Measurements from ENCODE around the gene DIP2C.

Gene DIP2C

DNA sequence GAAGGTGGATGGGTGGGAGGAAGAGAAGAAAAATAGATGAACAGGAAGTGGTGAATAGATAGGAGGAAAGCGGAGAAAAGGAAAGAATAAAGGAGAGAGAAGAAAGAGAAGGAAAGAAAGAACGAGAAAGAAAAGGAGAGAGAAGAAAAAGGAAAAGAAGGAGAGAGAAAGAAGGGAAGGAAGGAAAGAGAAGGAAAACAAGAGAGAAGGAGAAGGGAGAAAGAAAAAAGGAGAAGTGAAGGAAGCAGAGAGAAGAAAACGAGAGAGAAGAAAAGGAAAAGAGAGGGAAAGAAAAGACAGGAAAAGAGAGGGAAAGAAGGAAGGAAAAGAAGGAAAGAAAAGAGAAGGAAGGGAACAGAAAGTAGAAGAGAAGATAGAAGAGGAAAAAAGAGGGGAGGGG is 211.8 kb downstream of the DIP2C start:
- TF ChIP-seq, protein P1, sequence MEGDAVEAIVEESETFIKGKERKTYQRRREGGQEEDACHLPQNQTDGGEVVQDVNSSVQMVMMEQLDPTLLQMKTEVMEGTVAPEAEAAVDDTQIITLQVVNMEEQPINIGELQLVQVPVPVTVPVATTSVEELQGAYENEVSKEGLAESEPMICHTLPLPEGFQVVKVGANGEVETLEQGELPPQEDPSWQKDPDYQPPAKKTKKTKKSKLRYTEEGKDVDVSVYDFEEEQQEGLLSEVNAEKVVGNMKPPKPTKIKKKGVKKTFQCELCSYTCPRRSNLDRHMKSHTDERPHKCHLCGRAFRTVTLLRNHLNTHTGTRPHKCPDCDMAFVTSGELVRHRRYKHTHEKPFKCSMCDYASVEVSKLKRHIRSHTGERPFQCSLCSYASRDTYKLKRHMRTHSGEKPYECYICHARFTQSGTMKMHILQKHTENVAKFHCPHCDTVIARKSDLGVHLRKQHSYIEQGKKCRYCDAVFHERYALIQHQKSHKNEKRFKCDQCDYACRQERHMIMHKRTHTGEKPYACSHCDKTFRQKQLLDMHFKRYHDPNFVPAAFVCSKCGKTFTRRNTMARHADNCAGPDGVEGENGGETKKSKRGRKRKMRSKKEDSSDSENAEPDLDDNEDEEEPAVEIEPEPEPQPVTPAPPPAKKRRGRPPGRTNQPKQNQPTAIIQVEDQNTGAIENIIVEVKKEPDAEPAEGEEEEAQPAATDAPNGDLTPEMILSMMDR (IDR thresholded peaks at IDR 0.05; ENCODE audit: control insufficient read depth, extremely low read depth, insufficient read depth) = no peak
- no peak for DNase-seq (ENCODE audit: low read depth)
- no peak overlapping the region for H3K4me3 ChIP-seq (ENCODE audit: low read depth, low read length)

GRCh38 chr10:476455-476780 is 213.1 kb downstream of the DIP2C start:
- TF ChIP-seq, protein P1 (IDR thresholded peaks at IDR 0.05; ENCODE audit: control insufficient read depth, extremely low read depth, insufficient read depth) = no peak
- no peak for DNase-seq (ENCODE audit: low read depth)
- no peak overlapping the region for H3K4me3 ChIP-seq (ENCODE audit: low read depth, low read length)

- TF ChIP-seq, protein P1 (IDR thresholded peaks at IDR 0.05; ENCODE audit: control insufficient read depth, extremely low read depth, insufficient read depth) = no peak
- H3K4me3 ChIP-seq (ENCODE audit: low read depth, low read length) = no peak overlapping the region
- no peak for DNase-seq (ENCODE audit: low read depth)
These were observed 213.6 kb downstream of the DIP2C start for GRCh38 chr10:475709-476454.

GRCh38 chr10:474946-475345 is 214.5 kb downstream of the DIP2C start:
- DNase-seq (ENCODE audit: low read depth) = no peak
- TF ChIP-seq, protein P1 (IDR thresholded peaks at IDR 0.05; ENCODE audit: control insufficient read depth, extremely low read depth, insufficient read depth) = no peak
- H3K4me3 ChIP-seq (ENCODE audit: low read depth, low read length) = no peak overlapping the region

- DNase-seq (ENCODE audit: low read depth) = no peak
- TF ChIP-seq, protein P1 (IDR thresholded peaks at IDR 0.05; ENCODE audit: control insufficient read depth, extremely low read depth, insufficient read depth) = no peak
- H3K4me3 ChIP-seq (ENCODE audit: low read depth, low read length) = no peak overlapping the region
These were observed 215.1 kb downstream of the DIP2C start for GRCh38 chr10:474406-474805.

DNA sequence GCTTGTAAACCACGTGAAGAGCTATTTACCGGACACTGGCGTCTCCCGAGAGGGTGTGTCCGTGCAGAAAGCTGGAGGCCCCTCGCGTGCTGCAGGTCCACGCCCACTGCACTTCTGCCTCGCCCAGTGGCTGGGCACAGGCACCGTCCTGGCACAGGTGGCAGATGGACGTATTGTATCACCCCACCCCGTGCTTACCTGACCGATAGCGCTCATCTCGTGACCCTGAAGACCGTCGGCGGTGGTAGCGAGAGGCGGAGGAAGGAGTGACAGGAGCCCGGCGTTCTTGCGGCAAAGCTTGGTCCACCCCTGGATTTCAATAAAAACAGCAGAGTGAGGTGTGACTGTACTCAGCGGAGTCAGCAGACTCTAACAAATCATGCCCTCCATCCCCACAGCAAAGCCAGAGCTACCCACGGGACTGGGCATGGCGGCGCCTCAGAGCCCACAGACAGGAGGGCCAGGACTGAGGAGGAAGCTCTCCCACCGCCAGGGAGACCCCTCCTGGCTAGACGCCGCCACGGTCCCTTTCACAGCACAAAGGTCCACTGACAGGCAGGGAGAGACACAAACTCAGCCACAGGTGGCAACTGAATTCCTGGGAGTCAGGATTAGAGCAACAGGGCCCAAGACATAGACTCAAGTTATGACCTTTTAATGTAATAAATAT is 217.1 kb downstream of the DIP2C start:
- H3K4me3 ChIP-seq (ENCODE audit: low read depth, low read length) = no peak overlapping the region
- TF ChIP-seq, protein P1 (IDR thresholded peaks at IDR 0.05; ENCODE audit: control insufficient read depth, extremely low read depth, insufficient read depth) = no peak
- no peak for DNase-seq (ENCODE audit: low read depth)
